Right atrium auricular region (tissue), 2 donors: ENCODE data around the gene NUFIP2. TPM values are rescaled to one million over a fixed set of nuclear protein-coding genes. Genes with fewer than 3 reads are reported as not detected.
"Not testable (repeated sequence)": the region's sequence is repeated elsewhere in the genome, so short reads cannot be mapped to it uniquely, and the experiment has no call there.

Source experiments
- DNase-seq: peaks from one replicate; pipeline ENCODE4 v3.0.0-alpha.2; 2019; ENCODE audit warnings: low spot score
- H3K27ac ChIP-seq, 2 donors: fragments of 200-600 bp; sonication (generic); 1 replicate in 1 of 2; 2 replicates in 1 of 2; pipeline ENCODE4 v1.5.1; 2016 to 2019
- H3K27me3 ChIP-seq, 2 donors: fragments of 200-600 bp; sonication (generic); one replicate each; pipeline versions ENCODE4 v1.5.1 to v1.6.0; 2017 to 2019
- H3K36me3 ChIP-seq: fragments of 200-600 bp; sonication (generic); one replicate; pipeline ENCODE4 v1.5.1; 2016
- H3K4me1 ChIP-seq, 2 donors: fragments of 200-600 bp; sonication (generic); one replicate each; pipeline versions ENCODE4 v1.5.1 to v1.6.0; 2017 to 2019
- H3K4me3 ChIP-seq, 2 donors: fragments of 200-600 bp; sonication (generic); 1 replicate in 1 of 2; 2 replicates in 1 of 2; pipeline ENCODE4 v1.5.1; 2017 to 2019; ENCODE audit warnings: mild to moderate bottlenecking in 1 of 2, moderate library complexity in 1 of 2
- H3K9me3 ChIP-seq, 2 donors: fragments of 200-600 bp; sonication (generic); one replicate each; pipeline ENCODE4 v1.5.1; 2019
- CTCF ChIP-seq, 2 donors: fragments of 200-600 bp; sonication (generic); IDR thresholded peaks; one replicate each; pipeline ENCODE4 v1.5.1; 2019; ENCODE audit warnings: antibody characterized with exemption in 2 of 2
- total RNA-seq, 2 donors: library from RNA; depleted of rRNA; stranded (reverse); fragments of >200 nt; gene quantifications; one replicate each; pipeline ENCODE4 v1.1.0, GENCODE V29; 2016

Gene NUFIP2
- 10 to 100 TPM; 25.4 to 27.0 TPM for total RNA-seq

- Histone ChIP-seq H3K27ac (peak within 1 kb of the TSS; percentile 99 to 100), H3K36me3 (peaks cover 16% of the 10 kb centered on the region), H3K4me1 (peaks cover 0 to 31% of the 10 kb centered on the region in 2 donors), H3K9me3 (no peaks in the 10 kb centered on the region), H3K4me3 (peak within 1 kb of the TSS; percentile 93 to 95), H3K27me3 (no peaks in the 10 kb centered on the region)
- DNase-seq, result peak; percentile 99
- peak in 1 of 2 donors; percentile 46 for TF ChIP-seq CTCF (IDR thresholded peaks at IDR 0.05)
Measured at GRCh38 chr17:29293890-29294579, at the start of gene NUFIP2. NUFIP2 (minus strand) TSS chr17:29294148; CDS start chr17:29294059, 89 bp downstream.

GRCh38 chr17:29342158-29342765 is 48.3 kb upstream of the NUFIP2 start:
- no peak for TF ChIP-seq CTCF (IDR thresholded peaks at IDR 0.05)
- DNase-seq, result no peak
- Histone ChIP-seq H3K27ac (no peak overlapping the region), H3K4me3 (no peak overlapping the region), H3K36me3 (no peaks in the 10 kb centered on the region), H3K9me3 (no peaks in the 10 kb centered on the region), H3K4me1 (no peaks in the 10 kb centered on the region), H3K27me3 (no peaks in the 10 kb centered on the region)

- H3K4me3 ChIP-seq, result no peak overlapping the region
- H3K27me3 ChIP-seq, result no peaks in the 10 kb centered on the region
- no peak for DNase-seq
- no peaks in the 10 kb centered on the region for H3K4me1 ChIP-seq
- TF ChIP-seq CTCF (IDR thresholded peaks at IDR 0.05), result no peak
- no peaks in the 10 kb centered on the region for H3K9me3 ChIP-seq
- H3K27ac ChIP-seq, result no peak overlapping the region
- H3K36me3 ChIP-seq, result no peaks in the 10 kb centered on the region
Measured at GRCh38 chr17:29341726-29342125, 47.8 kb upstream of the NUFIP2 start.

GRCh38 chr17:29339016-29339415 is 45.1 kb upstream of the NUFIP2 start:
- not testable (repeated sequence) for DNase-seq, H3K36me3 ChIP-seq, H3K9me3 ChIP-seq, H3K4me3 ChIP-seq, H3K4me1 ChIP-seq, H3K27ac ChIP-seq, H3K27me3 ChIP-seq

- no peak overlapping the region for H3K27ac ChIP-seq
- TF ChIP-seq CTCF (IDR thresholded peaks at IDR 0.05), result no peak
- H3K4me3 ChIP-seq, result no peak overlapping the region
- no peaks in the 10 kb centered on the region for H3K9me3 ChIP-seq
- no peak for DNase-seq
- no peaks in the 10 kb centered on the region for H3K27me3 ChIP-seq
- H3K36me3 ChIP-seq, result no peaks in the 10 kb centered on the region
- no peaks in the 10 kb centered on the region for H3K4me1 ChIP-seq
Measured at GRCh38 chr17:29331708-29332085, 37.7 kb upstream of the NUFIP2 start.

GRCh38 chr17:29331075-29331707 is 37.2 kb upstream of the NUFIP2 start:
- Histone ChIP-seq H3K36me3 (no peaks in the 10 kb centered on the region), H3K27me3 (no peaks in the 10 kb centered on the region), H3K4me3 (no peak overlapping the region), H3K4me1 (no peaks in the 10 kb centered on the region), H3K27ac (no peak overlapping the region), H3K9me3 (no peaks in the 10 kb centered on the region)
- no peak for DNase-seq
- TF ChIP-seq CTCF (IDR thresholded peaks at IDR 0.05), result no peak
